Astrocyte (in vitro differentiated cells and primary cell): ENCODE results near the gene ANKRD61. TPM values are rescaled to one million over a fixed set of nuclear protein-coding genes. Genes with fewer than 3 reads are reported as not detected.
"Not testable (repeated sequence)": the region's sequence is repeated elsewhere in the genome, so short reads cannot be mapped to it uniquely, and the experiment has no call there.

Experiments
- DNase-seq: peaks from one replicate; pipeline ENCODE4 v3.0.0-alpha.2; 2010; ENCODE audit warnings: low read depth
- FAIRE-seq: peaks from 2 replicates; lab custom pipeline; 2011; peaks lifted over from hg19 to GRCh38; lab: Jason Lieb, UNC
- H2AFZ ChIP-seq: 2 replicates; pipeline ENCODE4 v1.6.0; 2012; ENCODE audit warnings: low read depth, low read length, inconsistent platforms
- H3K27ac ChIP-seq: 2 replicates; pipeline ENCODE4 v1.5.1; 2011; ENCODE audit warnings: low read depth, low read length, inconsistent platforms
- H3K27me3 ChIP-seq: 2 replicates; pipeline ENCODE4 v1.6.0; 2011; ENCODE audit warnings: low read length, inconsistent platforms; ENCODE audit not compliant: insufficient read depth
- H3K36me3 ChIP-seq: 2 replicates; pipeline ENCODE4 v1.5.1; 2011; ENCODE audit warnings: low read length, inconsistent platforms; ENCODE audit not compliant: insufficient read depth
- H3K4me1 ChIP-seq: 2 replicates; pipeline ENCODE4 v1.5.1; 2011; ENCODE audit warnings: low read length, inconsistent platforms; ENCODE audit not compliant: insufficient read depth
- H3K4me2 ChIP-seq: 2 replicates; pipeline ENCODE4 v1.6.0; 2012; ENCODE audit warnings: low read length, inconsistent platforms
- H3K4me3 ChIP-seq: 2 replicates; pipeline ENCODE4 v1.5.1; 2011; ENCODE audit warnings: low read depth, mild to moderate bottlenecking, low read length, inconsistent platforms; ENCODE audit not compliant: insufficient read depth
- H3K79me2 ChIP-seq: 2 replicates; pipeline ENCODE4 v1.6.0; 2012; ENCODE audit warnings: mild to moderate bottlenecking, low read length, inconsistent platforms; ENCODE audit not compliant: insufficient read depth
- H3K9ac ChIP-seq: 2 replicates; pipeline ENCODE4 v1.6.0; 2012; ENCODE audit warnings: mild to moderate bottlenecking, low read length, inconsistent platforms
- H3K9me3 ChIP-seq: 2 replicates; pipeline ENCODE4 v1.5.1; 2012; ENCODE audit warnings: low read depth, mild to moderate bottlenecking, low read length, inconsistent platforms; ENCODE audit not compliant: insufficient read depth
- H4K20me1 ChIP-seq: 2 replicates; pipeline ENCODE4 v1.6.0; 2012; ENCODE audit warnings: low read length, inconsistent platforms; ENCODE audit not compliant: insufficient read depth
- H3K27ac Mint-ChIP-seq: one replicate; pipeline ENCODE4 v1.8.0; 2021; ENCODE audit warnings: mild to moderate bottlenecking, mixed read lengths; ENCODE audit not compliant: unreplicated experiment
- H3K27me3 Mint-ChIP-seq: one replicate; pipeline ENCODE4 v1.8.0; 2021; ENCODE audit warnings: low read depth, mixed read lengths; ENCODE audit not compliant: unreplicated experiment
- H3K36me3 Mint-ChIP-seq: one replicate; pipeline ENCODE4 v1.8.0; 2021; ENCODE audit warnings: low read depth, mixed read lengths; ENCODE audit not compliant: unreplicated experiment
- H3K4me1 Mint-ChIP-seq: one replicate; pipeline ENCODE4 v1.8.0; 2021; ENCODE audit warnings: low read depth, mixed read lengths; ENCODE audit not compliant: unreplicated experiment
- H3K4me3 Mint-ChIP-seq: one replicate; pipeline ENCODE4 v1.8.0; 2021; ENCODE audit warnings: mild to moderate bottlenecking, moderate library complexity, mixed read lengths; ENCODE audit not compliant: unreplicated experiment
- H3K9me3 Mint-ChIP-seq: one replicate; pipeline ENCODE4 v1.8.0; 2021; ENCODE audit warnings: mild to moderate bottlenecking, mixed read lengths; ENCODE audit not compliant: unreplicated experiment
- CTCF ChIP-seq: IDR thresholded peaks from 2 replicates; pipeline ENCODE4 v1.5.1; 2011; ENCODE audit warnings: low read depth, mild to moderate bottlenecking, inconsistent platforms, low read length, moderate library complexity; ENCODE audit not compliant: insufficient read depth
- EZH2 ChIP-seq: IDR thresholded peaks from 2 replicates; pipeline ENCODE4 v1.6.1; 2012; ENCODE audit warnings: mild to moderate bottlenecking, low read length, inconsistent platforms; ENCODE audit not compliant: insufficient read depth
- total RNA-seq: library from RNA; stranded (reverse); gene quantifications from 2 replicates; pipeline ENCODE4 v1.2.1, GENCODE V29; 2021

The ANKRD61 gene
- total RNA-seq, 1 donor from 2014 or later, result 0.18 TPM

- Mint-ChIP-seq H3K4me1 (no peaks in the 10 kb centered on the region), H3K27ac (no peak overlapping the region), H3K27me3 (no peaks in the 10 kb centered on the region), H3K36me3 (peaks cover 5% of the 10 kb centered on the region), H3K4me3 (no peak overlapping the region), H3K9me3 (no peaks in the 10 kb centered on the region)
- peaks cover 5% of the 10 kb centered on the region for H4K20me1 ChIP-seq
- DNase-seq, result no peak
- no peaks in the 10 kb centered on the region for H3K27me3 ChIP-seq
- FAIRE-seq, result no peak
- no peaks in the 10 kb centered on the region for H3K4me1 ChIP-seq
- no peaks in the 10 kb centered on the region for H3K9me3 ChIP-seq
- TF ChIP-seq EZH2, result no peak
- peaks cover 19% of the 10 kb centered on the region for H3K36me3 ChIP-seq
- no peak overlapping the region for H2AFZ ChIP-seq
- peaks cover 10% of the 10 kb centered on the region for H3K79me2 ChIP-seq
- no peak overlapping the region for H3K4me2 ChIP-seq
- H3K27ac ChIP-seq, result no peak overlapping the region
- H3K4me3 ChIP-seq, result no peak overlapping the region
- no peak overlapping the region for H3K9ac ChIP-seq
Observed at GRCh38 chr7:6049780-6050179, 18.6 kb downstream of the ANKRD61 start.

GRCh38 chr7:6051185-6051584 is 20.0 kb downstream of the ANKRD61 start:
- H3K9me3 Mint-ChIP-seq, DNase-seq, H3K9ac ChIP-seq, H3K4me2 ChIP-seq, H3K27ac Mint-ChIP-seq, H3K4me1 ChIP-seq, H3K27me3 Mint-ChIP-seq, H3K4me3 ChIP-seq, H3K27ac ChIP-seq, FAIRE-seq, H3K9me3 ChIP-seq, H3K4me3 Mint-ChIP-seq, H3K4me1 Mint-ChIP-seq, H3K36me3 Mint-ChIP-seq, H2AFZ ChIP-seq, H3K27me3 ChIP-seq: not testable (repeated sequence)
- peaks cover 24% of the 10 kb centered on the region for H3K79me2 ChIP-seq
- H3K36me3 ChIP-seq, result peaks cover 13% of the 10 kb centered on the region
- H4K20me1 ChIP-seq, result peaks cover 18% of the 10 kb centered on the region

GRCh38 chr7:6056616-6057015 is 25.4 kb downstream of the ANKRD61 start:
- TF ChIP-seq CTCF, result no peak
- no peak for TF ChIP-seq EZH2
- peaks cover 11% of the 10 kb centered on the region for H3K4me1 ChIP-seq
- Mint-ChIP-seq H3K9me3 (no peaks in the 10 kb centered on the region), H3K4me3 (peak overlapping the region; percentile 34), H3K36me3 (no peaks in the 10 kb centered on the region), H3K27me3 (no peaks in the 10 kb centered on the region), H3K4me1 (peaks cover 3% of the 10 kb centered on the region), H3K27ac (no peak overlapping the region)
- no peak overlapping the region for H3K9ac ChIP-seq
- DNase-seq (no peak), FAIRE-seq (no peak)
- peaks cover 24% of the 10 kb centered on the region for H4K20me1 ChIP-seq
- no peak overlapping the region for H2AFZ ChIP-seq
- H3K79me2 ChIP-seq, result peaks cover 49% of the 10 kb centered on the region
- no peaks in the 10 kb centered on the region for H3K27me3 ChIP-seq
- no peak overlapping the region for H3K4me3 ChIP-seq
- H3K9me3 ChIP-seq, result no peaks in the 10 kb centered on the region
- no peak overlapping the region for H3K4me2 ChIP-seq
- no peak overlapping the region for H3K27ac ChIP-seq
- H3K36me3 ChIP-seq, result peaks cover 3% of the 10 kb centered on the region
